ENCODE data around the gene ZNF827. TPM values are rescaled to one million over a fixed set of nuclear protein-coding genes. Genes with fewer than 3 reads are reported as not detected.

Gene ZNF827
- total RNA-seq, 4 donors from 2014 or later, result 7.2 to 16.1 (median 10.9) TPM

GRCh38 chr4:145736241-145736831, 202.3 kb downstream of the ZNF827 start:
- TF ChIP-seq, protein P1, sequence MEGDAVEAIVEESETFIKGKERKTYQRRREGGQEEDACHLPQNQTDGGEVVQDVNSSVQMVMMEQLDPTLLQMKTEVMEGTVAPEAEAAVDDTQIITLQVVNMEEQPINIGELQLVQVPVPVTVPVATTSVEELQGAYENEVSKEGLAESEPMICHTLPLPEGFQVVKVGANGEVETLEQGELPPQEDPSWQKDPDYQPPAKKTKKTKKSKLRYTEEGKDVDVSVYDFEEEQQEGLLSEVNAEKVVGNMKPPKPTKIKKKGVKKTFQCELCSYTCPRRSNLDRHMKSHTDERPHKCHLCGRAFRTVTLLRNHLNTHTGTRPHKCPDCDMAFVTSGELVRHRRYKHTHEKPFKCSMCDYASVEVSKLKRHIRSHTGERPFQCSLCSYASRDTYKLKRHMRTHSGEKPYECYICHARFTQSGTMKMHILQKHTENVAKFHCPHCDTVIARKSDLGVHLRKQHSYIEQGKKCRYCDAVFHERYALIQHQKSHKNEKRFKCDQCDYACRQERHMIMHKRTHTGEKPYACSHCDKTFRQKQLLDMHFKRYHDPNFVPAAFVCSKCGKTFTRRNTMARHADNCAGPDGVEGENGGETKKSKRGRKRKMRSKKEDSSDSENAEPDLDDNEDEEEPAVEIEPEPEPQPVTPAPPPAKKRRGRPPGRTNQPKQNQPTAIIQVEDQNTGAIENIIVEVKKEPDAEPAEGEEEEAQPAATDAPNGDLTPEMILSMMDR (IDR thresholded peaks at IDR 0.05 in 4 of 5, conservative IDR thresholded peaks at IDR 0.05 in 1 of 5), result no peak
- no peak for TF ChIP-seq POLR2A (IDR thresholded peaks at IDR 0.05)
- in situ Hi-C loops (cut with MboI; ENCODE audit: low sequenced_read_pairs in 4 of 4) (loop anchor here in 2 of 4 donors (10.0 to 25.0 kb wide), 3 partner anchors 58 to 201 kb away; partner anchors contain the start of gene ZNF827 (in 2 of the 2)), intact Hi-C loops (cut with DNase I; ENCODE audit: low total_unique reads) (loop anchor here (1.0 to 10.0 kb wide), 4 partner anchors 34 to 438 kb away; partner anchors contain the start of gene LSM6)
- Histone ChIP-seq H3K27me3 (no peaks in the 10 kb centered on the region), H3K9me3 (no peaks in the 10 kb centered on the region), H3K36me3 (no peaks in the 10 kb centered on the region), H3K27ac (peak overlapping the region; percentile 92 to 98 (median 96)), H3K4me1 (peaks cover 47 to 48% of the 10 kb centered on the region in 2 donors), H3K4me3 (no peak overlapping the region)
- peak; percentile 42 to 45 for ATAC-seq
- DNase-seq, result peak; percentile 63 to 82

- in situ Hi-C loops (cut with MboI; ENCODE audit: low sequenced_read_pairs in 4 of 4), result loop anchor here in 2 of 4 donors (10.0 to 25.0 kb wide), 3 partner anchors 59 to 201 kb away; partner anchors contain the start of gene ZNF827 (in 2 of the 2)
- no peak for TF ChIP-seq POLR2A (IDR thresholded peaks at IDR 0.05)
- TF ChIP-seq, protein P1 (IDR thresholded peaks at IDR 0.05 in 4 of 5, conservative IDR thresholded peaks at IDR 0.05 in 1 of 5), result no peak
- Histone ChIP-seq H3K4me3 (no peak overlapping the region), H3K27me3 (no peaks in the 10 kb centered on the region), H3K9me3 (no peaks in the 10 kb centered on the region), H3K36me3 (no peaks in the 10 kb centered on the region), H3K4me1 (peaks cover 52% of the 10 kb centered on the region in 2 donors), H3K27ac (peak overlapping the region; percentile 92 to 98 (median 96))
- DNase-seq (peak; percentile 64 to 65), ATAC-seq (peak; percentile 45 to 65)
- intact Hi-C loops (cut with DNase I; ENCODE audit: low total_unique reads), result loop anchor here (1.0 to 10.0 kb wide), 4 partner anchors 35 to 439 kb away; partner anchors contain the start of gene LSM6
These were observed 202.8 kb downstream of the ZNF827 start for GRCh38 chr4:145735827-145736226.

- peak overlapping the region in 2 of 4 donors; percentile 8 to 62 for H3K4me3 ChIP-seq
- H3K27me3 ChIP-seq, result no peaks in the 10 kb centered on the region
- ATAC-seq (peak in 1 of 2 donors; percentile 3), DNase-seq (no peak)
- H3K27ac ChIP-seq, result peak overlapping the region; percentile 92 to 98 (median 96)
- no peaks in the 10 kb centered on the region for H3K9me3 ChIP-seq
- in situ Hi-C loops (cut with MboI; ENCODE audit: low sequenced_read_pairs in 4 of 4) (loop anchor here in 2 of 4 donors (10.0 to 25.0 kb wide), 3 partner anchors 59 to 202 kb away; partner anchors contain the start of gene ZNF827 (in 2 of the 2)), intact Hi-C loops (cut with DNase I; ENCODE audit: low total_unique reads) (loop anchor here (10.0 kb wide), 1 partner anchor 439 kb away; the partner anchor contains the start of gene LSM6)
- TF ChIP-seq POLR2A (IDR thresholded peaks at IDR 0.05), result no peak
- TF ChIP-seq, protein P1 (IDR thresholded peaks at IDR 0.05 in 4 of 5, conservative IDR thresholded peaks at IDR 0.05 in 1 of 5), result no peak
- H3K36me3 ChIP-seq, result no peaks in the 10 kb centered on the region
- H3K4me1 ChIP-seq, result peaks cover 52 to 57% of the 10 kb centered on the region in 2 donors
These were observed 203.3 kb downstream of the ZNF827 start for GRCh38 chr4:145735347-145735675.

- in situ Hi-C loops (cut with MboI; ENCODE audit: low sequenced_read_pairs in 4 of 4), result loop anchor here in 2 of 4 donors (10.0 to 25.0 kb wide), 3 partner anchors 60 to 203 kb away; partner anchors contain the start of gene ZNF827 (in 2 of the 2)
- intact Hi-C loops (cut with DNase I; ENCODE audit: low total_unique reads), result loop anchor here (1.0 to 10.0 kb wide), 5 partner anchors 63 to 554 kb away; partner anchors contain the start of genes LSM6, OTUD4, SMAD1 and ZNF827
- DNase-seq (peak; percentile 84 to 91), ATAC-seq (peak; percentile 42 to 58)
- H3K27ac ChIP-seq, result peak overlapping the region; percentile 92 to 98 (median 96)
- TF ChIP-seq, protein P1 (IDR thresholded peaks at IDR 0.05 in 4 of 5, conservative IDR thresholded peaks at IDR 0.05 in 1 of 5), result no peak
- TF ChIP-seq POLR2A (IDR thresholded peaks at IDR 0.05), result peak in 1 of 2 donors; percentile 24
- H3K27me3 ChIP-seq, result no peaks in the 10 kb centered on the region
- peak overlapping the region; percentile 8 to 62 (median 32) for H3K4me3 ChIP-seq
- H3K4me1 ChIP-seq, result peaks cover 52 to 58% of the 10 kb centered on the region in 2 donors
- H3K9me3 ChIP-seq, result no peaks in the 10 kb centered on the region
- no peaks in the 10 kb centered on the region for H3K36me3 ChIP-seq
These were observed 203.9 kb downstream of the ZNF827 start for GRCh38 chr4:145734576-145735346.

Measured in gastrocnemius medialis (tissue), 4 donors.